Vagina (tissue), 2 donors: ENCODE results near the gene HECTD3.

Experiments
- CTCF ChIP-seq, 3 experiments: fragments of 450-650 bp in 2 of 3; fragments of 200-600 bp in 1 of 3; sonication (generic) in 1 of 3; IDR thresholded peaks; one replicate each; pipeline ENCODE4 v1.5.1; 2017 to 2019; ENCODE audit warnings: antibody characterized with exemption in 3 of 3, mild to moderate bottlenecking in 2 of 3, moderate library complexity in 2 of 3
- POLR2AphosphoS5 ChIP-seq, 2 donors: sonication (generic); formaldehyde crosslinking; IDR thresholded peaks; one replicate each; pipeline ENCODE4 v1.9.0; 2017; ENCODE audit warnings: antibody characterized with exemption in 2 of 2, mild to moderate bottlenecking in 2 of 2, low read depth in 1 of 2; ENCODE audit not compliant: insufficient read depth in 1 of 2

DNA sequence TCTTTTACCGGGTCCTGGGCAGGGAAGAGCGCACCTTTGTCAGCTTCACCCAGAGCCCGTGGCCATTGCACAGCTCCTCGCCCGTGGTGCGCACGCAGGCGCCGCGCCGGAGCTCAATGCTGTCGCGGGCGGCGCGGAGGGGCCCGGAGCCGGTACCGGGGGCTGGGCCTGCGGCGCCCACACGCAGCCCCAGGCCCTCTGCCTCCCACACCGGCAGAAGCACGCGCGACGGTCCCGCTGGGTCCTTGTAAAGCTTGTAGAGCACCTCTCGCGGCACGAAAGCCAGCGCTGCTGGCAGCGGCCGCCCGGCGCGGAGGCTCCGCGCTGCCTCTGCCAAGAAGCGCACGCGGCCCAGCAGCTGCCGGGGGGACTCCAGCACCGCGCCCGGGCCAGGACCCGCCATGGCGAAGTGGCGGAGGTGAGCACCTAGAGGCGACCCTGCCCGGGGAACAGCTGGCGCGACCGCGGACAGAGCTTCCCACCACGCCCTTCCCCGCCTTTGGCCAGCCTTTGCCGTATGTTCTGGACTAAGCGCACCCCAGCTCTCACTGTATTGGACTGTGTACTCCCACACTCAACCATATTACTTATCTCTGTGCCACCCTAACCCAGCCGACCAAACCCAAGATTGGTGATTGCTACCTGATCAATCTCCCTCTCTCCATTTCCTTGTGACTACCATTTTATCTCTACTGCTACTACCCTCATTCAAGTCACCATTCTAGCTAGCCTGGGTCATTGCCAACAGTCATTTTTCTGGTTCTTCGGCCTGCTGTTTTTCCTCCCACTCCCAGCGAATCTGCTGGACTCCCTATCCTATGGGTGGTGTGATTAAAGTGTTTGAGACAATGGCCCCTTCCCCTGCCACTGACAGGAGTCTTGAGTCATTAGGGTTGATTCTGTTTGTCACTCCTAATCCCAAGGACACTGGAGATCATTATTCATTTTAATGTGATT, at the start of gene HECTD3:
- TF ChIP-seq CTCF (IDR thresholded peaks at IDR 0.05) (no peak), POLR2AphosphoS5 (IDR thresholded peaks at IDR 0.05; ENCODE audit: insufficient read depth in 1 of 2, low read depth in 1 of 2) (no peak)
